Naive thymus-derived CD8-positive, alpha-beta T cell (primary cell): ENCODE measurements around the gene CBX4. TPM values are rescaled to one million over a fixed set of nuclear protein-coding genes. Genes with fewer than 3 reads are reported as not detected.

Experiments used
- ATAC-seq, 2 donors: fragments of 150-1000 bp; cut with Tn5 transposase in 1 of 2; sonication (Bioruptor Pico), chemical (Tn5 transposase) in 1 of 2; 1 replicate in 1 of 2; 2 replicates in 1 of 2; pipeline ENCODE4 v1.10.0; 2021; ENCODE audit warnings: mild to moderate bottlenecking in 2 of 2, moderate library complexity in 2 of 2
- POLR2A ChIA-PET: fragments of 350-600 bp; sonication (Branson Sonifier 250); formaldehyde crosslinking; loops from one replicate; lab custom pipeline; 2021; ENCODE audit warnings: antibody characterized with exemption; lab: Charles Lee
- DNase-seq, 10 donors: peaks; one replicate each; pipeline versions ENCODE4 v3.0.0 to v3.0.0-alpha.2; 2020 to 2022
- H3K27ac Mint-ChIP-seq, 10 donors: one replicate each; pipeline ENCODE4 v1.8.0; 2020 to 2022; ENCODE audit warnings: mild to moderate bottlenecking in 10 of 10, mixed read lengths in 10 of 10, moderate library complexity in 4 of 10, inconsistent platforms in 1 of 10
- H3K27me3 Mint-ChIP-seq, 5 donors: one replicate each; pipeline ENCODE4 v1.8.0; 2021 to 2022; ENCODE audit warnings: mixed read lengths in 5 of 5
- H3K36me3 Mint-ChIP-seq, 3 donors: one replicate each; pipeline ENCODE4 v1.8.0; 2020 to 2022; ENCODE audit warnings: mixed read lengths in 3 of 3, mild to moderate bottlenecking in 2 of 3, inconsistent platforms in 1 of 3
- H3K4me1 Mint-ChIP-seq, 4 donors: one replicate each; pipeline ENCODE4 v1.8.0; 2021 to 2022; ENCODE audit warnings: mixed read lengths in 4 of 4
- H3K4me3 Mint-ChIP-seq, 10 donors: one replicate each; pipeline ENCODE4 v1.8.0; 2020 to 2022; ENCODE audit warnings: mild to moderate bottlenecking in 10 of 10, mixed read lengths in 10 of 10, moderate library complexity in 6 of 10, inconsistent platforms in 1 of 10
- H3K9me3 Mint-ChIP-seq, 9 donors: one replicate each; pipeline ENCODE4 v1.8.0; 2020 to 2022; ENCODE audit warnings: mixed read lengths in 9 of 9, mild to moderate bottlenecking in 3 of 9, inconsistent platforms in 1 of 9, moderate library complexity in 1 of 9
- polyA plus RNA-seq, 3 donors: library from polyadenylated mRNA; unstranded; fragments of 300-500 nt; fragmentation: Illumina TruSeq; gene quantifications; one replicate each; pipeline ENCODE4 v1.2.3, GENCODE V29; 2021
- total RNA-seq, 8 experiments: library from RNA in 2 of 8; stranded (reverse) in 2 of 8; gene quantifications; one replicate each; pipeline ENCODE4 v1.2.3 and lab custom pipeline; 2021 to 2026

The CBX4 gene
- total and polyA plus RNA-seq, 5 experiments from 2014 or later, result 4.3 to 80.7 (median 16.0) TPM

DNA sequence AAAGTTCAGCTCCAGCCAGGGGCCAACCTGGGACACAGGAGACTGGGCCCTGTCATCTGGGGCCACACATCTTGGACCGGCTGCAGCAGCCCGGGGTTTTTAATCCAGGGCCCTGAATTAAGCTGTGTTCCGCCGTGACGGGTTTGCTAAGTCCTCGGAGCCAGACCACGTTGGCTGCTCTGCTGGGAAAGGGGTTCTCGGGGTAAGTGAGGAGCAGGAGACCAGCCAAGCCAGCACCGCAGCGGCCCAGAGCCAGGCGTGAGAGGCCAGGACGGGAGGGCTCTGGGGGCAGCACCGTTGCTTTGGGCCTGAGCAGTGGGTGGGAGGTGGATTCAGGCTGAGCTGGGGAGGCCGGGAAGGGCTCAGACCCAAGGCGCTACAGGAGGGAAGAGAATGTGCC, 31.3 kb upstream of the CBX4 start:
- Mint-ChIP-seq H3K36me3 (no peaks in the 10 kb centered on the region), H3K4me3 (no peak overlapping the region), H3K27me3 (peaks cover 0 to 10% (median 0%) of the 10 kb centered on the region in 5 donors), H3K27ac (no peak overlapping the region), H3K9me3 (no peaks in the 10 kb centered on the region), H3K4me1 (peaks cover 0 to 16% (median 5%) of the 10 kb centered on the region in 4 donors)
- POLR2A ChIA-PET, result no interaction called here
- ATAC-seq, result no peak
- DNase-seq, result peak in 1 of 10 donors; percentile 40

- no peaks in the 10 kb centered on the region for H3K9me3 Mint-ChIP-seq
- peak overlapping the region in 3 of 10 donors; percentile 21 to 45 (median 28) for H3K4me3 Mint-ChIP-seq
- H3K27ac Mint-ChIP-seq, result peak overlapping the region in 4 of 10 donors; percentile 32 to 84 (median 56)
These were observed 27.7 kb upstream of the CBX4 start for GRCh38 chr17:79866791-79867518.

GRCh38 chr17:79865351-79866210, 26.3 kb upstream of the CBX4 start:
- Mint-ChIP-seq H3K27ac (peak overlapping the region in 2 of 10 donors; percentile 43 to 55), H3K36me3 (no peaks in the 10 kb centered on the region), H3K27me3 (peaks cover 5 to 37% (median 18%) of the 10 kb centered on the region in 5 donors), H3K4me3 (no peak overlapping the region), H3K9me3 (no peaks in the 10 kb centered on the region), H3K4me1 (peaks cover 0 to 10% (median 4%) of the 10 kb centered on the region in 4 donors)
- ATAC-seq, result no peak
- POLR2A ChIA-PET, result no interaction called here
- DNase-seq, result no peak

More at GRCh38 chr17:79866791-79867518, 27.7 kb upstream of the CBX4 start:
- peak in 1 of 2 donors; percentile 39 for ATAC-seq
- peaks cover 0 to 10% (median 3%) of the 10 kb centered on the region in 4 donors for H3K4me1 Mint-ChIP-seq
- peak in 1 of 10 donors; percentile 31 for DNase-seq
- no peaks in the 10 kb centered on the region for H3K36me3 Mint-ChIP-seq
- POLR2A ChIA-PET, result no interaction called here
- H3K27me3 Mint-ChIP-seq, result peaks cover 5 to 27% (median 11%) of the 10 kb centered on the region in 5 donors

DNA sequence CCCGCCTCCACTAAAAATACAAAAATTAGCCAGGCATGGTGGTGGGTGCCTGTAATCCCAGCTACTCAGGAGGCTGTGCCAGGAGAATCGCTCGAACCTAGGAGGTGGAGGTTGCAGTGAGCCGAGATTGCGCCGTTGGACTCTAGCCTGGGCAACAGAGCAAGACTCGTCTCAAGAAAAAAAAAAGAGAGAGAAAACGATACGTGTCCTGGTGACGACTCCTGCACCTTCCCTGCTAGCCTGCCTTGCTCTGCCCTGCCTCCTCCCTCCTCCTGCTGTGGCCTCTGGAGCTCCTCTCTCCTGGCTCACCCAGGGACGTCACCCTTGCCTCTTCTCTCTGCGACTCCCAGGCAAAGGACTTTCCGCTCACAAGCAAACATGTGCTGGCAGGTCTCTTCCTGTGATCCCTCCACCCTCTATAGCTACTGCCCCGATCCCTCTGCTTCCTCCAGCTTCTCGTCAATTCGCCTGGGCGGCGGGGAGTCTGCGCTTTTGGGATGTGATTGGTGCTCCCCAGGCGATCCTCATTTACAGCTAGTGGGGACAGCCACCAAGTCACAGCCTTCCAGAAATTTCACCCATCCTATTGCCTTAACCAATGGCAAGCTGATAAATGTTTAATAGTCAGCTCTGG, 25.5 kb upstream of the CBX4 start:
- POLR2A ChIA-PET, result no interaction called here
- H3K9me3 Mint-ChIP-seq, result no peaks in the 10 kb centered on the region
- peaks cover 0 to 10% (median 4%) of the 10 kb centered on the region in 4 donors for H3K4me1 Mint-ChIP-seq
- peaks cover 5 to 40% (median 18%) of the 10 kb centered on the region in 5 donors for H3K27me3 Mint-ChIP-seq
- peak overlapping the region in 1 of 10 donors; percentile 2 for H3K27ac Mint-ChIP-seq
- ATAC-seq, result no peak
- peak in 1 of 10 donors; percentile 50 for DNase-seq
- no peaks in the 10 kb centered on the region for H3K36me3 Mint-ChIP-seq
- H3K4me3 Mint-ChIP-seq, result no peak overlapping the region

GRCh38 chr17:79864147-79864546, 24.9 kb upstream of the CBX4 start:
- DNase-seq (no peak), ATAC-seq (no peak)
- H3K4me1 Mint-ChIP-seq, result peaks cover 0 to 10% (median 4%) of the 10 kb centered on the region in 4 donors
- no peak overlapping the region for H3K4me3 Mint-ChIP-seq
- no peaks in the 10 kb centered on the region for H3K36me3 Mint-ChIP-seq
- POLR2A ChIA-PET, result no interaction called here
- no peak overlapping the region for H3K27ac Mint-ChIP-seq
- peaks cover 5 to 42% (median 19%) of the 10 kb centered on the region in 5 donors for H3K27me3 Mint-ChIP-seq
- H3K9me3 Mint-ChIP-seq, result no peaks in the 10 kb centered on the region

DNA sequence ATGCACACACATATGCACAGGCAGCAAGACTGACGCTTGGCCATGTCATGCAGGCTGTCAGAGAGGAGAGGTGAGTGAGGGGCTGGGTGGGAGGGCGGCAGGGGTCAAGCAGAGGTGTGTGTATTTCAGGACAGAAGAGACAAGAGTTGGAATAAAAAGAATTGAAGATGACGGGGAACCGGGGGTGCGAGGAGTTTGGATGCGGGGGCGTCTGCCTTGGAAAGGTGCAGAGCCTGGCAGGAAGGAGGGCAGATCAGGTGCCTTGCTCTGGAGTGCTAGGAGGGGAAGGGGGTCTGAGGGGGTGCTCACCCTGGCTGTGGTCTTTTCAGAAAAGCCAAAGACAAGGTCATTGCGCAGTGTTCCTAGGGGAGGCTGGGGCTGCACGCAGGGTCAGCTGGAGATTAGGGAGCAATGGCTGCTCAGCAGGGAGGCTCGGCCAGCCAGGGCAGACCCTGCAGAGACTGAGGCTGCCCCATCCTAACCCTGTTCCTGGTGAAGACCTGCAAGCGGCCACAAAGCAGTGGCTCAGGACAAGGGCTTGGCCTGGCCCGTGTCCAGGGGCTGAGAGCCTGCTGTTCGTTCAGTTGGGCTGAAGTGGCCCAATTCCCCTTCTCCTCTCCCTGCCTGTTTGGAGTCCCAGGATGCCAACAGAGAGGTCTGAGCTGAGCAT, 23.7 kb upstream of the CBX4 start:
- DNase-seq (peak in 1 of 10 donors; percentile 45), ATAC-seq (no peak)
- no peaks in the 10 kb centered on the region for H3K9me3 Mint-ChIP-seq
- H3K4me3 Mint-ChIP-seq, result no peak overlapping the region
- H3K4me1 Mint-ChIP-seq, result peaks cover 0 to 10% (median 6%) of the 10 kb centered on the region in 4 donors
- no peaks in the 10 kb centered on the region for H3K36me3 Mint-ChIP-seq
- peaks cover 5 to 50% (median 24%) of the 10 kb centered on the region in 5 donors for H3K27me3 Mint-ChIP-seq
- H3K27ac Mint-ChIP-seq, result no peak overlapping the region
- POLR2A ChIA-PET, result no interaction called here

DNA sequence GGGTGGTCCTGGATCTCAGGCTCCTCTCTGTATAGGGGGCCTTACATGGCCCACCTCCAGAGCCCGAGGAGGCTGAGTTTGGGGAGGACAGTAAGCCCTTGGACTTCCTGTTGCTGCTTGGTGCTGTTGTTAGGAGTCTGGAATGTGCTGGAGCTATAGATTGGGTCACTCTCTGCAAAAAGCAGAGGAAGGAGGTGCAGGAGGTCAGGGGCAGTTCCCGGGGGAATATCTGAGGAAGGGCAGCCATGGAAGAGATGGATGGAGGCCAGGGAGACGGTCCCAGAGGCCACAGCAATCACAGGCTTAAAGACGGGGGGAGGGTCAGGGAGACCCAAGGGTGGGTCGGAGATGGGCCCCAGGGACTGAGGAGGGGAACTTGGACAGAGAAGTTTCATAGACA, 23.0 kb upstream of the CBX4 start:
- peaks cover 0 to 8% (median 6%) of the 10 kb centered on the region in 4 donors for H3K4me1 Mint-ChIP-seq
- no peaks in the 10 kb centered on the region for H3K9me3 Mint-ChIP-seq
- no peak overlapping the region for H3K4me3 Mint-ChIP-seq
- no peak overlapping the region for H3K27ac Mint-ChIP-seq
- H3K27me3 Mint-ChIP-seq, result peaks cover 5 to 50% (median 24%) of the 10 kb centered on the region in 5 donors
- DNase-seq (no peak), ATAC-seq (no peak)
- POLR2A ChIA-PET, result no interaction called here
- H3K36me3 Mint-ChIP-seq, result no peaks in the 10 kb centered on the region

DNA sequence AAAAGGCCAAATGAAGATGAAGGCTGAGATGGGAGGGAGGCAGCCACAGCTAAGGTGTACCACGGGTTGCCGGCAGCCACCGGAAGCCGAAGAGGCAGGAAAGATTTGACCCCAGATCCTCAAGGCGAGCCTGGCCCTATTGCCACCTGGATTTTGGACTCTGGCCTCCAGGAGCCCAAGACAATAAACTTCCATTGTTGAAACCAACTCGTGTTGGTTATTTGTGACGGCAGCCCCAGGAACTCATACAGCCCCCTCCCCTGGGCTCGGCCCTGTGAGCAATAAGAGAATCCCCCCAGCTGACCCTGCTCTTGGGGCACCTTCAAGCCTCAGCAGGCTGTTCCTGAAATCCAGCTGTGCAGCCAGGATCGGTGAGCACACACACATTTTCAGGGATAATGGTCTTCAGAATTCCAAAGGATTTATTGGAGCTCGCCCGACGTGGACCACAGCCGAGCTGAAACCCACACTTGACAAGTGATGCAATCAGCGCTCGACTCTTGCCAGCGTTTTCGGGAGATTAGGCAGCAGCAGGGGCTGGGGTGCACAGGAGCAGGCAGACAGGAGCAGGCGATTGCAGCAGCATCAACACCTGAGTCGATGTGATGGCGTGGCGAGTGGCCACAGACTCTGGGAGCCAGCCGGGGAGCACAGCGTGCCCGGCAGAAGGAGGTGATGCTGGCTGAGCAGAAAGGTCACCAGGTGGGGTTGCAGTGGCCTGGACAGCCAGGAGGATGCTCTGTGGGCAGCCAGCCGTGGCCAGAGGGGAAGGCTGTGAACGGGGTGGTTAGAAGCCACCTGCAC, 22.4 kb upstream of the CBX4 start:
- Mint-ChIP-seq H3K27ac (peak overlapping the region in 1 of 10 donors; percentile 44), H3K9me3 (no peaks in the 10 kb centered on the region), H3K27me3 (peaks cover 7 to 50% (median 24%) of the 10 kb centered on the region in 5 donors), H3K4me1 (peaks cover 0 to 7% (median 3%) of the 10 kb centered on the region in 4 donors), H3K36me3 (no peaks in the 10 kb centered on the region), H3K4me3 (no peak overlapping the region)
- DNase-seq, result peak in 1 of 10 donors; percentile 38
- no peak for ATAC-seq
- POLR2A ChIA-PET, result no interaction called here

DNA sequence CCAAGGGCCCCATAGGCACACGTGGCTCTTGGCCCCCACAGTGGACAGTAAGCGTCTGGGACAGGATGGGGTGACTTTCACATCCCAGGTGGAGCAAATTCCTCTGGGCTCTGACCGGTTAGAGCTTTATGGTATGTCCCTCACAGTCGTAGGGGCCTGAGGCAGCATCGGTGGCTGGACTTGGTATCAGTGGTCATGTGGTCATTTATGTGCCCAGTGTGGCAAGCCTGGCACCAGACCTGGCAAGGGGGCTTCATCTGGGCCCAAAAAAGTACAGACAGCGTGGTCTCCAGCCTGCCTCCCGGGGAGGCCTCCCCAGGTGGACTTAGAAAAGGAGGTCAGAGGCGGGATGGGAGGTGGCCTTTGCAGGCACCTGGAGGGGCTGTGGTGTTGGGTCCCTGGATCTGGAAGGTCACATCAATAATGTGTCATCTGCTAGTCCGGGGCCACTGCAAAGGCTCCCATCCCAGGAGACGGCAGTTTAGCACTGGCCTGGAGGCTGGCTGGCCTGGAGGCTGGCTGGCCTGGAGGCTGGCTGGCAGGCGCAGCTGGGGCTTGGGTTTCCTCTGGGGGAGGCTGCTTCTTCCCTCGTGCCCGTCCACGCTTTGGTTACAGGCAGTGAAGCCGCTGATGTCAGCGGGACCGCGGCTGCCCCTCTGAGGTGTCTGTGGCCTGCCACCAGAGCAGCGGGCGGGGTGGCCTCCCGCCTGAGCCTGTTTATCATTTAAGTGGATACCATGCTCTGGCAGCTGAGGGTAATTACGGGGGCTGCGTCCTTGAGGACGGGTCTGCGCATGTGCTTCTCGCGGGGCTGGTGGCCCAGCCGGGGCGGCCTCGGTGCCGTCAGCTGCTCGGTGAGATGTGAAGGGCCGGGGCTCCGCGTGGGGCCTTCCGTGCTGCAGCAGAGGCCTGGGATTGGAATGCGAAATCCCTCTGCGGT, 20.7 kb upstream of the CBX4 start:
- Mint-ChIP-seq H3K4me1 (peaks cover 0 to 7% (median 0%) of the 10 kb centered on the region in 4 donors), H3K4me3 (no peak overlapping the region), H3K27me3 (peaks cover 8 to 45% (median 25%) of the 10 kb centered on the region in 5 donors), H3K9me3 (no peaks in the 10 kb centered on the region), H3K36me3 (no peaks in the 10 kb centered on the region), H3K27ac (no peak overlapping the region)
- ATAC-seq (no peak), DNase-seq (peak in 1 of 10 donors; percentile 30)
- POLR2A ChIA-PET, result no interaction called here

- H3K4me1 Mint-ChIP-seq, result peaks cover 0 to 6% (median 5%) of the 10 kb centered on the region in 4 donors
- H3K36me3 Mint-ChIP-seq, result no peaks in the 10 kb centered on the region
- no peaks in the 10 kb centered on the region for H3K9me3 Mint-ChIP-seq
- POLR2A ChIA-PET, result no interaction called here
- peak overlapping the region in 1 of 10 donors; percentile 83 for H3K27ac Mint-ChIP-seq
- H3K27me3 Mint-ChIP-seq, result peaks cover 0 to 28% (median 17%) of the 10 kb centered on the region in 5 donors
- no peak for ATAC-seq
- peak in 1 of 10 donors; percentile 52 for DNase-seq
- no peak overlapping the region for H3K4me3 Mint-ChIP-seq
These were observed 17.9 kb upstream of the CBX4 start for GRCh38 chr17:79857095-79857494.
